Measurements from ENCODE around the gene SCNN1B.

- no peak for TF ChIP-seq EZH2 (IDR thresholded peaks at IDR 0.05; ENCODE audit: low read length, missing control alignments)
- no peak for TF ChIP-seq CTCF (conservative IDR thresholded peaks at IDR 0.05 in 1 of 2, IDR thresholded peaks at IDR 0.05 in 1 of 2; ENCODE audit: low read depth in 1 of 2, low read length in 2 of 2)
These were observed 67.3 kb downstream of the SCNN1B start for GRCh38 chr16:23369416-23369815.
